CD4-positive, alpha-beta T cell treated with Interleukin-15 for 4 hours (primary cell): ENCODE data around the gene HHLA2.

Source experiments
- DNase-seq: peaks from one replicate; pipeline ENCODE4 v3.0.0-alpha.2; 2020; ENCODE audit warnings: low spot score

The HHLA2 gene

GRCh38 chr3:108393128-108393900, 97.0 kb downstream of the HHLA2 start:
- DNase-seq, result no peak

- no peak for DNase-seq
These were observed 97.7 kb downstream of the HHLA2 start for GRCh38 chr3:108394016-108394415.

- DNase-seq, result no peak
These were observed 98.2 kb downstream of the HHLA2 start for GRCh38 chr3:108394563-108394962.

DNA sequence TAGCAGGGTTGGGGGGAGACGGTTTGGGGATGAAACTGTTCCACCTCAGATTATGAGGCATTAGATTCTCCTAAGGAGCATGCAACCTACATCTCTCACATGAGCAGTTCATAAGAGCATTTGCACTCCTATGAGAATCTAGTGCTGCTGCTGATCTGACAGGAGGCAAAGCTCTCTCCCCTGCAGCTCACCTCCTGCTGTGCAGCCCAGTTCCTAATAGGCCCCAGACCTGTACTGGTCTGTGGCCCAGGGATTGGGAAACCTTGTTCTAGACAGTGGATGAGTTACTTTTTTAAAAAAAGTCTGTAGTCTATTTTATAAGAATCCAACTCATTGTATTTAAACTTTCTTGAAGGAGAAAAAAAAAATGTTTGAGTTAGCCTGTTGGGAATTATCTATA, 100.0 kb downstream of the HHLA2 start:
- no peak for DNase-seq

DNA sequence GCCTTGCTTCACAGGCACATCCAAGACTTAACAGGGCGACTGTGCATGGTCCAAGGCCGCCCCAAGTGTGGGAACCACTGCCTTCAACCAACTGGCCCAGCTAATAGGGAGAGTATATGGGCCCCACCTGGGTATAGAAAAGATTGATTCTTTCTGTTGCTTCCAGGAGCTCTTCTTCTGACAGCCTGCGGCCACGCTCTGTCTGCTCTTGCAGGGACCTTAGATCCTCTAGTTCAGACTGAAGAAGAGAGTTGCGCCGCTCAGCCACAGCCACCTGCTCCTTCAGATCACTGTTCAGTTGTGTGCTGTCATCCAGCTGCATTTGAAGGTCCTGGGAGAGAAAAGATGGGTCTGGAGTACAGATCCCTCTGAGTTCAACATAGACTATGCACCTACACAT, 102.2 kb downstream of the HHLA2 start:
- no peak for DNase-seq

GRCh38 chr3:108401836-108402235, 105.5 kb downstream of the HHLA2 start:
- no peak for DNase-seq

- DNase-seq, result no peak
These were observed 106.8 kb downstream of the HHLA2 start for GRCh38 chr3:108403198-108403597.

- DNase-seq, result no peak
These were observed 107.5 kb downstream of the HHLA2 start for GRCh38 chr3:108403686-108404345.

DNA sequence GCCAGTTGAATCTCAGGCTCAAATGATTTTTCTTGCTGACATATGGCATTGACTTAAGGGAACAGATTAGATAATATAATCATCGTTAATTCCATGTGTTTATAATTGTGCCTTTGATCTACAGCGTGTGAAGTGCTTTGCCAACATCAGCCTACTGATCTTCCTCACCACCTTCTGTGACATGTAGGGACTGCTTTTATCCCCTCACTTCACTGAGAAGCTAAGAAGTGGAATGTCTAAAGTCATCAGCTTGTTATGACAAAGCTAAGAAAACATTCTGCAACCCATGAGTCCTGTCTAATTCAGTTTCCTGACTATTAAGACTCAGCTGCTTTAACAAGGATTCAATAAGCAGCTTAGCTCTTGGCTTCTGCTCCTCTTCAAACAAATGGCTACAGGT, 108.0 kb downstream of the HHLA2 start:
- DNase-seq, result no peak

DNA sequence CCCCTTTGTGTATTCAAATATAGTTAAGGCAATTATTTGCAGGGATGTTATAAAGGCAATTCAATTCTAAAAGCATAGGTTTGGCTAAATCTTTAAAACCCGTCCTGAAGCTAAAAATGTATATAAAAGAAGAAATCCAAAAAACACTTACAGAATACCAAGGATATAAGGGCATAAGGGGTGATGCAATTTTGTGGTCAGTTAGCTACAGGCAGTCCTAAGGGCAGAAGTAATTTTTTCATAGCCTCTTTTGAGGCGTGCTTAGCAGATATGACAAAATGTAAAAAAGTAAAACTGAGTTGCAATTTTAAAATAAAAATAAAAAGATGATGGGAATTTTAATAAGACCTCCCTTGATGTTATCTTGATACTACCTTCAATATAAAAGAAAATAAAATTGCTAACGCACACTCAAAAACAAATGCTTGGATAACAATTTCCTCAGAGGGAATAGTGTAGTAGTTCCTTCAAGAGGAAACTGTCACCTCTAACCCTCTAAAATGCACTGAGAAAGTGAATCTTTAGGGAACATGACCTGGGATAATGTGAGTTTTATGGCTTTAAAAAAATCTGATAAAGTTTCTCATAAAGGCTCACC, 109.8 kb downstream of the HHLA2 start:
- DNase-seq, result no peak

GRCh38 chr3:108406661-108407206, 110.4 kb downstream of the HHLA2 start:
- DNase-seq, result peak; percentile 61

GRCh38 chr3:108407886-108408285, 111.5 kb downstream of the HHLA2 start:
- no peak for DNase-seq

DNA sequence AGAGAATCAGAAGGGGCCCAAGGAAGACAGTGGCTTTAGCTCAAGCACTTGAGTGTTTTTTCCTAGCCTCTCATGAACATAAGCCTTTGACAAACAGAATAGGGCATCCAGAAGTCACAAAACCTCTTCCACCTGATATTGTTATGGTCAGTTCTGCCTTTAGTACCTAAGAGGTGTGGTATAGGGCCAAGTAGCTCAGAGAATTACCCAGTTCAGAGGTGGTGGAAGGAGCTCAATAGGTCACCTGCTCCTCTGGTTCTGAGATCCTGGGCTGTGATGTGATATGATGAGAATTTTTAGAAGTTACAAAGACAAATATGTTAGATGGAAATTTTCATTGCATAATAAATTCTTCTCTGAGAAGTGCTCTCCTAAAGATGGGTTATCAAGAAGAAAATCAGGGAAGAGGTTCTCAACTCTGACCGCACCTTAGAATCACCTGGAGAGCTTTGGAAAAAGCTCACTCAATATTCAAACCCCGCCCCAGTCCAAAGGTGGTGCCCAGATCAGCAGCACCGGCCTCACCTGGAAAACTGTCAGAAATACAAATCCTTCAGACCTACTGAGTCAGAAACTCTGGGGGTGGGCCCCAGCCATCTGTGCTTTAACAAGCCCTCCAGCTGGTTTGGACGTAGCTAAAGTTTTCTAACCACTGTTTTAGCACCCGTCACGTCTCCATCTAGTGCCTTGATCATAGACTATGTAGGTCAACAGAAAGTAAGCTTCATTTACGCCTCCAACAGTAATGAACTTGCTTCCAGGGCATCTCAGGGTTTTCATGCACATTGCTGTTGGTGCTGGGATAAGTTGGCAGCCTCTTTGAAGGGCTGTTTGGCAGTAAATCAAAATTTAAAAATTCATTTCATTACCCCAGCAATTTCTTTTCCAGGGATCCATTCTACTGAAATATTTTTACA, 112.8 kb downstream of the HHLA2 start:
- no peak for DNase-seq

GRCh38 chr3:108409800-108410178, 113.4 kb downstream of the HHLA2 start:
- DNase-seq, result no peak

DNA sequence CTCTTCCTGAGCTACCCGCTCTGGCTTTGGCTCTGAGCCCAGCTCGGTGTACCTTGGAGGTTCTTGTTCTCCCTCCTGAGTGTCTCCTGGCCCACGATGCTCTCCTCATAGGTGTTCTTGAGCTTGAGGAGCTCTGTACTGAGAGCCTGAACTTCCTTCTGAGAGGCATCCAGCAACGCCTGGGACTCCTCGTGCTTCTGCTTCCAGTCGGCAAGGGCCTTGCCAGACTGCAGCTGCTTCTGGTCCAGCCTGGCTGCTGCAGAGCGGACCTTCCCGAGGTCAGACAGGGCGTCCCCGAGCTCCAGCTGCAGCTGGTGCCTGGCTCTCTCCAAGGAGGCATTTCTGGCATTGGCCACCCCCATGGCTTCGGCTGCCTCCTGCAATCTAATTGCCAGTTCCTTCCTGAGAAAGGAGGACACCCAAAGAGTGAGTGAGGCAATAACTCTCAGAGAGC, 114.2 kb downstream of the HHLA2 start:
- DNase-seq, result no peak

GRCh38 chr3:108412121-108412750, 115.9 kb downstream of the HHLA2 start:
- DNase-seq, result no peak

DNA sequence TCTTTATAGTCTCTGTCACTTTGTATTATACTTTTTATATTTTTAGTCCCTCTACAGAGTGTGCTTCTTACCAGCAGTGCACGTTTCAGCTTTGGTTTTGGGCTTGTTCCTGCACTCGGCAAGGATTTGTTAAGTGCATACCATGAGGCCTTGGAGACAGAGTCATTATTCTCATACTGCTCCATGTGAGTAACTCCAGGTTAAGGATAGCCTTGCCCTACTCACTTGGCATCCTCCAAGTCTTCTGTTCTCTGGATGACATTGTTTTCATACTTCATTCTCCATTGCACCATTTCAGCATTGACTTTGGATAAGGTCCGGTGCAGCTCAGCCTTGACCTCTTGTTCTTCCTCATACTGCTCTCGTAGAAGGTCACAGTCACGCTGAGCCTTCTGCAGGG, 117.7 kb downstream of the HHLA2 start:
- DNase-seq, result no peak

GRCh38 chr3:108415661-108416060, 119.3 kb downstream of the HHLA2 start:
- no peak for DNase-seq

DNA sequence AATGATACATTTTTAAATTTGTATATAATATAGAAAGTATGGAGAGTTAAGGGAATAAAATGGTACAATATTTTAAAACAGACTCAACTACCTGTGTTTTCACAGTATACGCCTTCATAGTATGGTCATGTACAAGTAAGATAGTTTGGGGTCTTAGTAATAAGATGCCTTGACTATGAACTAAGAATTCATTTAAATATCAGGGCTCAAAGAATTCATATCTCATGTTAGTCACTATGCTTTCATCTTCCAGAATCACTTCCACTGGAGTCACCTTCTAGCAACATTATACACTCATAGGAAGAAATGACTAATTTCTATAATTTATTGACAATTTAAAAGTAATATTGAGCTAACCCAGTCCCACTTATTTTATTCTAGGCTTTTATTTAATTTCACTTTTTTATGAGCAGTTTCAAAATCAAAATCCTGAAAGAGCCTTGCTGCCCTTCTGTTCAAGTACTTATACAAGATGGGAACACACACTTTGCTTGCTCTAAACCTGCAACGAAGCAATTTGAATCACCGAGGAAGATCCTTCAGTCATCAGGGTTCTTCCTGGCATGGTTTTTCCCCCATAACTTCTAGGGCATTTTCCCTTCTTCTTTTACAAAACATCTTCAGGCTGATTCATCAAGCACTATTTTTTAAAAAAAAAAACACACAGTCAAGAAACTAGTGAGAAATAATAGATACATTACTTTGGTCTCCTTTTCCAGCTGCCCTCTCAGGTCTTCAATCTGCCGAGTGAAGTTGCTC, 119.9 kb downstream of the HHLA2 start:
- no peak for DNase-seq

DNA sequence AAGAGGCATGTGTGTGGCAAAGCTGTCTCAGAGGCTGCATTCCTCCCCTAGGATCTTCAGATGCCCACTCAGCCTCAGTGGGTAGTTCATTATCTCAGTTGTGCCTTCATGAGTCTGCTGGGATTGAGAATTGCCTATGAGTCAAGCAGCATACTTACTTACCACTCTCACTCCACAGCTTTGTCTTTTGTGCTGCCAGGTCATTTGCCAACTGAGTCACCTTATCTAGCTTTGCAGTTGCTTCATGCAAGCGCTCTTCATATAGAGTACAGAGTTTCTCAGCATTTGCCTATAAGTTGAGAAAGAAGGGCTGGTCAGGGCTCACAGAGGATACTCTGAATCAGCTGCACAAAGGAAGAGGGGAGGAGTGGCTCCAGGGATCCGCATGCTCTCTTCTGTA, 124.6 kb downstream of the HHLA2 start:
- DNase-seq, result no peak
